NCI-H2029 treated with DMSO at 0.1 percent for 48 hours (cell line): ENCODE measurements around the gene ABCC11.
A peak's percentile ranks its signal among the peaks of the same experiment; 100 is the strongest.

Experiments used
- DNase-seq: peaks from one replicate; lab custom pipeline; 2025; lab: John Stamatoyannopoulos, UW

Gene ABCC11

DNA sequence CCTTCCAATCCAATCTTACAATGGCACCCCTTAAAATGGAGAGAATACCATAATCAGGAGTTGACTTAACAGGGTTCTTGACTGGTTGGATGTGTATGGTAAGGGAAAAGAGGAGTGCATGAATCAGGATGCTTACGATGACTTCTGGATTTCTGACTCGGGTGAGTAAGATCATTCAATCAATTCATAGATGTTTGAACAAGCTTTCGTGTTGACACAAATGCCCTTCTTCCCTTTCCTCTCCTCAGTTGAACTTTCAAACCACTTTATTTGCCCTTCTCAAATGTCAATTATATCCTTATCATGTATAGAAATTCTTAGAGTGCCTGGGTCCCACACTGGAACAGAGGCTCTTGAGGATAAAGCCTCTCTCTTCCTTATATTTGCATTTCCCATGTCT lies 117.4 kb downstream of the ABCC11 start:
- no peak for DNase-seq

DNA sequence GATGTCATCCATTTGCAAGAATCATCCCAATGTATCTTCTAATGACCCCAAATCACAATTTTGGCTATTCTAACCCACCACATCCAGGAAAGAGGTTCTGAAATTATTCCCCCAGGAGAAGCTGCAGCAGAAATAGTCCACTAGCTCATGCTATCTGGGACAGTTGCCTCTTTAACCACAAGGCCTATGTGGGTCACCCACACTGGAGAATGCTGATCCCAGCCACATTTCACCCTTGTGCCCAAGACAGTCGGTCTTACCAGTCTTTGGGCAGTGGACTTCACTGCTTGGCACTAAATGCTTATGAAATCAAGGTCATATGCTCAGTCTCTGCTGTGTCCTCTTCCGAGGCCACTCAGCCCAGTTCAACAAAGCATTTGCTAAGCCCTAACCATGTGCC lies 118.6 kb downstream of the ABCC11 start:
- DNase-seq = no peak

DNA sequence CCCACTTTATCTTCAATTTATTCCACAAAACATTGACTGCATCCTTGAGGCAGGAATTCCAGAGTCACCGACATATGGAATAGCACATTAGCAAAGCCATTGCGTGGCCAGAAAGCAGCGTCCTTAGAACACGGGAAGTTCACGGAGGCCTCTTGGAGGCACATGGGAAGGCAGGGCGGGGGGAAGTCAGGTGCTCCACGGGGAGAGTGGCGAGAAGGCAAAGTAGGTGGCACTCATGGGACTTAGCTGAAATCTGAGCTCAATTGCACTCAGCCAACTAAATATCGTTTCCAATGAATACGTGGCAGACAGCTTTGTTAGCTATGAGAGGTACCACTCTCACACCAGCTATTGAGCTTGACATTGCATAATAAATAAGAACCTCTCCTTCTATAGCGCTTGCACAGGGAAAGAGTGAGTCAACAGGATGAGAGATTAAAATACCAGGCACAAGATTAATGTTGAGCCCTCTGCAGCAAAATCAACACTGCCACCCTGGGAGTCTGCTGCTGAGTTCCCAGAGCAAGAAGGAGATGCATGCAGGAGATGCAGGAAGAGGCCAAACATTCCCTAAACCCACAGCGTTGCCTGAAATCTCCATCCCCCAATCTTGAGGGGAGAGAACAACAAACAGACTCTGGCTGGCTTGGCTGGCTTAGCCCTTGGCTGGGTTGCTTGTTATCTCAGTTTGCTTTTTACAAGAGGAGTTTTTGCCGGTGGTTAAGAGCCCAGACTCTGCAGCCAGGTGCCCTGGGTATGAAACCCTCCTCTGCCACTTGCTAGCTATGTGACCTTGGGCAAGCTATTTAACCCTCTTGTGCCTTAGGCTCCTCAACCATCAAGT lies 120.3 kb downstream of the ABCC11 start:
- DNase-seq = peak; percentile 81

DNA sequence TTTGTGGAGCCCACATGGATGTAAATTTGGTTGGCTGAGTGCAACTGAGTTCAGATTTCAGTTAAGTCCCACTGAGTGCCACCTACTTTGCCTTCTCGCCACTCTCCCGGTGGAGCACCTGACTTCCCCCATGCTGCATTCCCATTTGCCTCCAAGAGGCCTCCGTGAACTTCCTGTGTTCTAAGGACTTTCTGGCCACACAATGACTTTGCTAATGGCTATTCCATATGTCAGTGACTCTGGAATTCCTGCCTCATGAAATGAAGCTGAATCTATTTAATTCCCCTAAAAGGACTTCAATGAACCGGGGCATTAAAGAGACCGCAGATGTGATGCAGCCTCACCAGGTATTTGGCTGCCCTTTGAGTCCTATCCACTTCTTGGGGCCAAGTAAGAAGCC lies 121.5 kb downstream of the ABCC11 start:
- no peak for DNase-seq

DNA sequence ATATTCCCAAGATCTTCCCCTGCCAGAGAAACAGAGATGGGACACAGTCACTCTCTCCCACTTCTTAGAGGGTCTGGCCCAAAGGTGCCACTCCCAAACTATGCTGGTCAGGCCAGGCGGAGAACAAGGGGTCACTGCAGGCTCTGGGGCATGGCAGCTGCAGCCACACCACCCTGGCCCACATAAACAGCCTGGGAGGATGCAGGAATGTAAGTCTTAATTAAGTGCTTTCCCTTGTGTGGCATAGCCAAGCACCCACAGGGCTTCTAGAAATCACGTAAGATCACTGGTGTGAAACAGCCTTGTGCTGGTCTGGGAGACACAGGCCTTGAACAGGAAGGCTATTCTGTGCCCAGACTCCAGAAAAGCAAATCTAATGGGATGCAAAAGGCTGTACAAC lies 123.1 kb downstream of the ABCC11 start:
- no peak for DNase-seq

DNA sequence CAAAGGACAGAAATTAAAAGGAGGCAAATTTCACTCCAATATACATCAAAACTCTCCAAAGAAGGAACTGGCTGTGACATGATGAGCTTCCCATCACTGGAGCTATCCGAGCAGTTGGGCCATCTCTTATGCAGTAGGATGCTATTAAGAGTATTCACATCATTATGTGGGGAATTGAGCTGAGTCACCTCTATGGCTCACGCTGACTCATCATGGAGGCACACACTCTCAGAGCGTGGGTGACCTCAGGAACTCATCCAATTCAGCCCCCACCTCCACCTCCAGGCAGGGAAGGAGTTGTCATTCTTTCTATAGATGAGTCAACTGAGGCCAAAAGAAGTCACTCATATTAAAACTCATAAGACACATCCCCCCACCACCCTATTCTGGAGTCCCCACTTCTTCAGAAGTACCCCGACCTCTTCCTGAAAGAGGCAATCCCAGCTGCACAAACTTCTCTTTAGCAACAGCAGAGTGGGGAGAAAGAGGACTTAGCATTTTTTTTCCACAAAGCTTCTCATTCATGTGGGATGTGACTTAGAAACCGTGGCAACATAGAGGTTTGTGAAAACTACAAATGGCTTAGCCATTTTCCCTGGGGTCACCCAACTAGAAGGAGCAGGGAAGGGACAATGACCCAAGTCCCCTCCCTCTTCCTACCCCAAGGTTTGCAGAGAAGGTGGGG lies 124.1 kb downstream of the ABCC11 start:
- DNase-seq = no peak

DNA sequence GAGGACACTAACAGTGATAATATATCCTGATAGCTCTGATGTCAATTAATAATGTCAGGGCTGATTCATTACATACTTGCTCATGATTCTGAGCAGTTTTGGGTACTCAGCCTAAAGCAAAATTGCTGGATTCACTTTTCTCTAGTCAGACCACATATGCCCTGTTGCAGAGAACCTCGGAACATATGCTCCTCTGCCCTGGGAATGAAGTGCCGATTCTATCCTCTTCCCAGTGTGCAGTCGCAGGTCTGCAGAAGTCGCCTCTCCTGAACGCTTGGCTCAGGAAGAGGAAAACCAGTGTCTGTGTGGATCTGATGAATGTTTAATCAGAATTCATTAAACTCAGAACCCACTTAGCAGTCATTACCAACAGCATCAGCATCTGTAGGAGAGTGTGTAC lies 126.1 kb downstream of the ABCC11 start:
- DNase-seq = no peak

DNA sequence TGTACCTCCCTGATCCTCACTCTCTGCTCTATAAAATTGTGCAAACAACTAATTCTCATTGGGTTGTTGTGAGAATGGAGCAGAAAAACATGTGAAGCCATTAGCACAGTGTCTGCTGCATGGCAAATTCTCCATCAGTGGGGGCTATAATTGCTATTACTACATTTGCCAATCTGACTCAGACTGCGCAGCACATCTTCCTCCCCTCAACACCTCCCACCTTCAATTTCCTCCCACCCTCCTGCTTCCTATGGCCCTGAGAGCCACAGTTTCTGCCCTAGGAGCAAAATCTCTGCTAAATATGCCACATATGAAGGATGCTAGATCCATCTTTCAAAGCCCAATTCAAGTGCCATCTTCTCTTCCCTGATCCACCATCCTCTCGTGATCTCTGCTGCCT lies 128.5 kb downstream of the ABCC11 start:
- no peak for DNase-seq

DNA sequence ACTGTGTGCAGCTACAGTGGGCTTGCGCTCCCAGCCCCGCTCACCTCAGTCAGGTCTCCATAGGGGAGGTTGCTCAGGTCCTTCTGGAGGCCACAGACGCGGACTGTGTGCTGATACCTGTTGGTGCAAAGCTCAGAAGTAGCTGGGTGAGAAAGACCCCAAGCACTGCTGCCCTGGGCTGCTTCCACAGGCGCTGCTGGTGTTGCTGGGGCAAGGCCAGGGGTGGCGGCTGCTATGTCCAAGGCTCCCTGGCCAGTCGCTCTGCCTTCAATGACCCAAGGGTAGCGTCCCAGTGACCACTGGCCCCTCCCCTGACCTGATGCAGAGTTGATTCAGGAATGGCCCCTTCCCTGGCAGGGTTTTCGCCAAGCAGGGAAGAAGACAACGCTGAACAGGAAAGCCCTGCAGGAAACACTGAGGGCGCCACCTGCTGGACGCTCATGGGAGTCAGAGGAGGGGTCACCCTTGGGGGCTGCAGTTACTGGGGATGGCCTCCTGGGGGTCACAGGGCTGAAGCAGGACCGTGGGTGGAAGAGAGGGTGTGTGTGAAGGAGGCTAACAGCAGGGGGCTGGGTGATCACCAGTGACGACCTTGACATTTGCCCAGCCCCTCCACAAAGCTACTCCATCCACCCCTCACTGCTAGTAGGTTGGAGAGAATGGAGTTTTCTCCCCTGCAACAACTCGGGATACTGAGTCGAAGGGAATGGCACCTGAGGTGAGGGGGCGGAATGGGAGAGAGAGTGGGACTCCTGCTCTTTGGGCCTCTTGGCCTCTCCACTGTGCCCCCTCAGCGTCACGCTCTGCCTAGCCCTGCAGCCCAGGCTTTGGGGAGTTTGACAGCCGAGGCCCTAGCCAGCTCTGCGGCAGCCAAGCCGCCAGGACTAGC lies 129.9 kb downstream of the ABCC11 start:
- no peak for DNase-seq
